ENCODE data around the gene GTPBP3. TPM values are rescaled to one million over a fixed set of nuclear protein-coding genes. Genes with fewer than 3 reads are reported as not detected.

The GTPBP3 gene
- total RNA-seq, 1 experiment from 2014 or later, result 62.9 TPM

- no CpG with 5 or more reads among the region's 13 CpGs for WGBS (ENCODE audit: extremely low coverage, insufficient read length, low lambda C conversion rate)
These were observed 6.3 kb upstream of the GTPBP3 start for GRCh38 chr19:17331045-17331558.

More at GRCh38 chr19:17331045-17331558, 6.3 kb upstream of the GTPBP3 start:
- Histone ChIP-seq H2AFZ (ENCODE audit: low read length) (no peak overlapping the region), H4K5ac (ENCODE audit: insufficient read length, low read depth, low read length) (no peak overlapping the region), H3K23ac (ENCODE audit: insufficient read length, low read depth, low read length) (no peak overlapping the region), H3K4me1 (ENCODE audit: insufficient read depth, low read length) (no peaks in the 10 kb centered on the region), H3K56ac (ENCODE audit: insufficient read length, low read depth, low read length) (no peak overlapping the region), H4K20me1 (ENCODE audit: control insufficient read depth, insufficient read depth, insufficient read length) (no peaks in the 10 kb centered on the region), H2BK120ac (ENCODE audit: low read depth, low read length, poor library complexity, severe bottlenecking) (no peak overlapping the region), H4K91ac (ENCODE audit: insufficient read length, low read depth, low read length) (no peak overlapping the region), H3K27ac (ENCODE audit: insufficient read length, low read depth, low read length) (no peak overlapping the region), H3K79me1 (ENCODE audit: insufficient read depth, low read depth, low read length, poor library complexity, severe bottlenecking) (no peaks in the 10 kb centered on the region), H3K23me2 (ENCODE audit: insufficient read length, low read depth, low read length, poor library complexity, severe bottlenecking) (peaks cover 18% of the 10 kb centered on the region), H3K9me3 (ENCODE audit: control insufficient read depth, low read depth, low read length) (no peaks in the 10 kb centered on the region), H3K4me2 (ENCODE audit: insufficient read depth, insufficient read length, low read length) (no peak overlapping the region), H3K18ac (ENCODE audit: insufficient read length, low read depth, low read length) (no peak overlapping the region), H2BK5ac (ENCODE audit: insufficient read length, low read length) (no peak overlapping the region), H3K9ac (ENCODE audit: extremely low read depth, insufficient read length, low read length) (no peak overlapping the region), H3K79me2 (ENCODE audit: insufficient read depth, low read length) (no peaks in the 10 kb centered on the region), H4K8ac (replicated peaks; ENCODE audit: insufficient read length, low read depth, low read length) (no peak overlapping the region), H2AK5ac (ENCODE audit: insufficient read length, low read length) (no peak overlapping the region), H3K27me3 (ENCODE audit: insufficient read depth, low read length) (no peaks in the 10 kb centered on the region), H2BK15ac (ENCODE audit: low read depth, low read length) (no peak overlapping the region), H2BK12ac (ENCODE audit: insufficient read length, low read depth, low read length) (no peak overlapping the region), H3K14ac (ENCODE audit: insufficient read depth, low read length) (no peak overlapping the region), H2BK20ac (ENCODE audit: low read depth, low read length, poor library complexity, severe bottlenecking) (no peak overlapping the region), H3T11ph (ENCODE audit: low read length) (no peak overlapping the region), H3K4ac (ENCODE audit: low read depth, low read length) (no peak overlapping the region)
- no peak for TF ChIP-seq CTCF (conservative IDR thresholded peaks at IDR 0.05)
- no peak overlapping the region for H3K4me3 Mint-ChIP-seq
- no peak overlapping the region for H3K27ac Mint-ChIP-seq
- H3K36me3 Mint-ChIP-seq (ENCODE audit: insufficient read depth in 1 of 3, low read depth in 3 of 3), result peaks cover 11 to 32% (median 29%) of the 10 kb centered on the region in 3 experiments
- H3K27me3 Mint-ChIP-seq (ENCODE audit: low read depth), result peaks cover 6% of the 10 kb centered on the region
- no peak for DNase-seq
- H3K9me3 Mint-ChIP-seq, result no peaks in the 10 kb centered on the region; a peak in 1 of 5 replicates
- H3K4me1 Mint-ChIP-seq, result peaks cover 16 to 41% of the 10 kb centered on the region in 2 experiments

Measured in H9 (cell line).